Tibial artery (tissue), 4 donors: ENCODE measurements around the gene IFNG-AS1.
A peak's percentile ranks its signal among the peaks of the same experiment; 100 is the strongest.

Experiments used
- DNase-seq, 2 donors: peaks; one replicate each; pipeline ENCODE4 v3.0.0-alpha.2; 2019
- H3K27ac ChIP-seq, 2 donors: fragments of 200-600 bp; sonication (generic) in 1 of 2; 1 replicate in 1 of 2; 2 replicates in 1 of 2; pipeline ENCODE4 v1.5.1; 2018 to 2019; ENCODE audit warnings: mild to moderate bottlenecking in 1 of 2
- H3K27me3 ChIP-seq, 2 donors: fragments of 200-600 bp; sonication (generic) in 1 of 2; one replicate each; pipeline versions ENCODE4 v1.5.1 to v1.6.0; 2016 to 2019
- H3K36me3 ChIP-seq, 3 donors: fragments of 200-600 bp; sonication (generic) in 2 of 3; one replicate each; pipeline ENCODE4 v1.5.1; 2016 to 2019; ENCODE audit warnings: mild to moderate bottlenecking in 2 of 3
- H3K4me1 ChIP-seq, 4 donors: fragments of 200-600 bp; sonication (generic) in 2 of 4; 1 replicate in 3 of 4; 2 replicates in 1 of 4; pipeline ENCODE4 v1.5.1; 2016 to 2019
- H3K4me3 ChIP-seq, 2 donors: fragments of 200-600 bp; sonication (generic) in 1 of 2; 1 replicate in 1 of 2; 2 replicates in 1 of 2; pipeline ENCODE4 v1.5.1; 2018 to 2019; ENCODE audit warnings: mild to moderate bottlenecking in 2 of 2
- H3K9me3 ChIP-seq, 3 donors: fragments of 200-600 bp; sonication (generic) in 1 of 3; one replicate each; pipeline ENCODE4 v1.5.1; 2016 to 2019
- intact Hi-C: fragments of 100-400 bp; cut with DNase I; formaldehyde crosslinking; loops from one replicate; pipeline ENCODE4 v1.15.0; 2023; ENCODE audit warnings: low total_unique reads
- TF ChIP-seq, protein P1 (sequence below), 2 experiments: fragments of 200-600 bp in 1 of 2; fragments of 450-650 bp in 1 of 2; IDR thresholded peaks; one replicate each; pipeline ENCODE4 v1.5.1; 2017 to 2019; ENCODE audit warnings: antibody characterized with exemption in 2 of 2, mild to moderate bottlenecking in 1 of 2, moderate library complexity in 1 of 2

Gene IFNG-AS1

DNA sequence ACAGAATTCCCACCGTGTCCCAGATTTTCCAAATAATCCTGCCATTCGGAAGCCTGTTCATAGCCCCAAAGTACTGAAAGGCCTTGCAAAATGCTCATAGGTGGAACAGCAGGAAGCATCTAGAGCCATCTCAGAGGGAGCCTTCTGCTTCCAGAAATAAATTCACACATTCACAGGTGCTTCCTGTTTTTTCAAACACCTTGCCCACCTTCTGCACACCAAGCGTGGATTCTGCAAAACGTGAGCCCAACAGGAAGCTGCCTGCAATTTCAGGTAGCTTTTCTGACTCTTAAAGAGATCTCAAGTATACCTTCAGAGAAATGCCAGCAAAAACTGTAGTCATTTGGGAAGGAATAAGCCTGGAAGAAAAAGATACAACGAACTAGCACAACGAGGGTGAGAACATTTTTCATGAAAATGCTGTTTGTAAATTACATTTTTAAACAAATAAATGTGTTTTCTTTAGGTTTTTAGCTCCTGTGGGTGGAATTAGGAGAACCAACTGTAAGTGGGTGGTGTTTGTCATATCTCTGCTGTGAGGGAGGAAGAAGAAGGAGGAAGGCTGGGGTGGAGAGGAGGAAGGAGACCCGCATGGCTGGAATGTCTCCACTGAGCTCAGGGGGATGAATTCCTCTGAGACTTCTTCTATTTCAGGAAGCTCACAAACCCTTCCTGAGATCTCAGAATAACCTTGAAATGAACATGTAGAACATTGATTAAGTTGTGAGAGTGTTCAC lies at the start of gene IFNG-AS1:
Gene IFNG-AS1, plus strand, starts transcription at position 264 of the 737 bp plus-strand sequence.
- H3K36me3 ChIP-seq: no peaks in the 10 kb centered on the region
- no peak for DNase-seq
- no peaks in the 10 kb centered on the region for H3K9me3 ChIP-seq
- no peak within 1 kb of the TSS for H3K4me3 ChIP-seq
- TF ChIP-seq, protein P1, sequence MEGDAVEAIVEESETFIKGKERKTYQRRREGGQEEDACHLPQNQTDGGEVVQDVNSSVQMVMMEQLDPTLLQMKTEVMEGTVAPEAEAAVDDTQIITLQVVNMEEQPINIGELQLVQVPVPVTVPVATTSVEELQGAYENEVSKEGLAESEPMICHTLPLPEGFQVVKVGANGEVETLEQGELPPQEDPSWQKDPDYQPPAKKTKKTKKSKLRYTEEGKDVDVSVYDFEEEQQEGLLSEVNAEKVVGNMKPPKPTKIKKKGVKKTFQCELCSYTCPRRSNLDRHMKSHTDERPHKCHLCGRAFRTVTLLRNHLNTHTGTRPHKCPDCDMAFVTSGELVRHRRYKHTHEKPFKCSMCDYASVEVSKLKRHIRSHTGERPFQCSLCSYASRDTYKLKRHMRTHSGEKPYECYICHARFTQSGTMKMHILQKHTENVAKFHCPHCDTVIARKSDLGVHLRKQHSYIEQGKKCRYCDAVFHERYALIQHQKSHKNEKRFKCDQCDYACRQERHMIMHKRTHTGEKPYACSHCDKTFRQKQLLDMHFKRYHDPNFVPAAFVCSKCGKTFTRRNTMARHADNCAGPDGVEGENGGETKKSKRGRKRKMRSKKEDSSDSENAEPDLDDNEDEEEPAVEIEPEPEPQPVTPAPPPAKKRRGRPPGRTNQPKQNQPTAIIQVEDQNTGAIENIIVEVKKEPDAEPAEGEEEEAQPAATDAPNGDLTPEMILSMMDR (IDR thresholded peaks at IDR 0.05): no peak
- intact Hi-C loops: no loop called here
- H3K27me3 ChIP-seq: no peaks in the 10 kb centered on the region
- no peaks in the 10 kb centered on the region for H3K4me1 ChIP-seq
- no peak within 1 kb of the TSS for H3K27ac ChIP-seq

GRCh38 chr12:67939611-67940010 lies 49.6 kb upstream of the IFNG-AS1 start:
- no peaks in the 10 kb centered on the region for H3K27me3 ChIP-seq
- no peak overlapping the region for H3K4me3 ChIP-seq
- TF ChIP-seq, protein P1 (IDR thresholded peaks at IDR 0.05): no peak
- H3K9me3 ChIP-seq: no peaks in the 10 kb centered on the region
- no peak overlapping the region for H3K27ac ChIP-seq
- intact Hi-C loops: loop anchor here (5.0 to 10.0 kb wide), 2 partner anchors 292 to 505 kb away; partner anchors contain the start of gene DYRK2
- H3K4me1 ChIP-seq: peaks cover 0 to 15% (median 2%) of the 10 kb centered on the region in 4 donors
- H3K36me3 ChIP-seq: no peaks in the 10 kb centered on the region
- no peak for DNase-seq

- intact Hi-C loops: loop anchor here (5.0 to 10.0 kb wide), 2 partner anchors 294 to 506 kb away; partner anchors contain the start of gene DYRK2
- DNase-seq: no peak
- H3K36me3 ChIP-seq: no peaks in the 10 kb centered on the region
- H3K9me3 ChIP-seq: no peaks in the 10 kb centered on the region
- TF ChIP-seq, protein P1 (IDR thresholded peaks at IDR 0.05): no peak
- no peaks in the 10 kb centered on the region for H3K27me3 ChIP-seq
- H3K4me3 ChIP-seq: no peak overlapping the region
- peaks cover 0 to 15% (median 2%) of the 10 kb centered on the region in 4 donors for H3K4me1 ChIP-seq
- no peak overlapping the region for H3K27ac ChIP-seq
Measured at GRCh38 chr12:67940780-67941243, 48.4 kb upstream of the IFNG-AS1 start.

- TF ChIP-seq, protein P1 (IDR thresholded peaks at IDR 0.05): no peak
- H3K27me3 ChIP-seq: no peaks in the 10 kb centered on the region
- DNase-seq: no peak
- no peak overlapping the region for H3K4me3 ChIP-seq
- no peaks in the 10 kb centered on the region for H3K9me3 ChIP-seq
- intact Hi-C loops: loop anchor here (5.0 to 10.0 kb wide), 2 partner anchors 295 to 508 kb away; partner anchors contain the start of gene DYRK2
- peak overlapping the region in 1 of 2 donors; percentile 4 for H3K27ac ChIP-seq
- no peaks in the 10 kb centered on the region for H3K36me3 ChIP-seq
- peaks cover 0 to 15% (median 2%) of the 10 kb centered on the region in 4 donors for H3K4me1 ChIP-seq
Measured at GRCh38 chr12:67942724-67943123, 46.5 kb upstream of the IFNG-AS1 start.

DNA sequence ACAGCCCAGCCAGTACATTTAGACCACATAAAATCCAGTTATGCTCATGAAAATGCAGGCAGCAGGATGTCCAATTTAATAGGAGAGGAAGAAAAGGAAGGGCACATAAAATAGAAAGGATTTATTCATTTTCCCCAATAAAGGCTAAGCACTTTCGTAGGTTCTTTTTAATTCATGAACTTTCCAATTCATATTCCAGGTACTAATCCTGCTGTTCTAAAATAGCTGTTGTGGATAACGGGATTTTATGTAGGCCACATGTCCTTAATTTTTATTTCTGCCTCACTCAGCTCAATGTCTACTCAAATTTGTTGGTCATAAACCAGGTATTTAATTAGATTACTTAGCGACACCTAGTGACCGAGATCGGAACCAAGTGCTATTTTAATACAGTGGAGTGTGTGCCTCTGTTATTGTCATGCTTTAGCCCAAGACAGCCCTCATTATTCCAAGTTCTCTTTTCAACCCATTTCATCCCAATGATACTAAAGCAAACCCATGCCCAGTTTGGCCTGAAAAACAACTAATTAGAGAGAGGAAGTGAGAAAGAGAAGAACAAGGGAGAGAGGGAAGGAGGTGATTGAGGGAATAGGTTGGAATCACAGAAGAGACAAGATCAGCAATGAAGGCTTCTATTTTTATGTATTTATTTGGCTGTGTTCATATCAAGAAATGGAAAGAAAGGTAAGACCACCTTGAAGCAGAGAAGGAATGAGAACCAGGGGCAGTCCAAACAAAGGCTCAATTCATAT lies 45.9 kb upstream of the IFNG-AS1 start:
- Histone ChIP-seq H3K9me3 (no peaks in the 10 kb centered on the region), H3K4me3 (no peak overlapping the region), H3K36me3 (no peaks in the 10 kb centered on the region), H3K27ac (peak overlapping the region in 1 of 2 donors; percentile 4), H3K4me1 (peaks cover 0 to 15% (median 2%) of the 10 kb centered on the region in 4 donors), H3K27me3 (no peaks in the 10 kb centered on the region)
- peak in 1 of 2 donors; percentile 89 for DNase-seq
- intact Hi-C loops: loop anchor here (5.0 to 10.0 kb wide), 2 partner anchors 296 to 509 kb away; partner anchors contain the start of gene DYRK2
- TF ChIP-seq, protein P1 (IDR thresholded peaks at IDR 0.05): peak; percentile 75 to 85
